ENCODE measurements around the gene DLGAP1.

Gene DLGAP1

GRCh38 chr18:4236940-4237663 is 218.0 kb downstream of the DLGAP1 start:
- DNase-seq, result no peak

- DNase-seq, result no peak
These were observed 221.6 kb downstream of the DLGAP1 start for GRCh38 chr18:4233468-4233867.

- DNase-seq, result no peak
These were observed 222.5 kb downstream of the DLGAP1 start for GRCh38 chr18:4232656-4233055.

GRCh38 chr18:4231260-4231659 is 223.8 kb downstream of the DLGAP1 start:
- DNase-seq, result no peak

- no peak for DNase-seq
These were observed 224.5 kb downstream of the DLGAP1 start for GRCh38 chr18:4230450-4231168.

- no peak for DNase-seq
These were observed 230.9 kb downstream of the DLGAP1 start for GRCh38 chr18:4224031-4224704.

- no peak for DNase-seq
These were observed 243.8 kb downstream of the DLGAP1 start for GRCh38 chr18:4211111-4211837.

- DNase-seq, result no peak
These were observed 246.7 kb downstream of the DLGAP1 start for GRCh38 chr18:4208366-4208765.

GRCh38 chr18:4207383-4207985 is 247.6 kb downstream of the DLGAP1 start:
- no peak for DNase-seq

GRCh38 chr18:4204438-4204720 is 250.7 kb downstream of the DLGAP1 start:
- DNase-seq, result no peak

GRCh38 chr18:4203568-4204437 is 251.3 kb downstream of the DLGAP1 start:
- DNase-seq, result no peak

- DNase-seq, result no peak
These were observed 254.7 kb downstream of the DLGAP1 start for GRCh38 chr18:4200399-4200798.

GRCh38 chr18:4198956-4199355 is 256.2 kb downstream of the DLGAP1 start:
- no peak for DNase-seq

GRCh38 chr18:4196351-4196750 is 258.8 kb downstream of the DLGAP1 start:
- no peak for DNase-seq

- DNase-seq, result no peak
These were observed 262.0 kb downstream of the DLGAP1 start for GRCh38 chr18:4193086-4193485.

- DNase-seq, result no peak
These were observed 273.1 kb downstream of the DLGAP1 start for GRCh38 chr18:4181882-4182568.

- DNase-seq, result no peak
These were observed 274.0 kb downstream of the DLGAP1 start for GRCh38 chr18:4181086-4181485.

GRCh38 chr18:4172196-4173100 is 282.7 kb downstream of the DLGAP1 start:
- DNase-seq, result no peak

GRCh38 chr18:4157352-4157751 is 297.8 kb downstream of the DLGAP1 start:
- DNase-seq, result no peak

GRCh38 chr18:4146797-4147196 is 308.3 kb downstream of the DLGAP1 start:
- no peak for DNase-seq
